IMR-90 (cell line): ENCODE results near the gene MAPKAP1. TPM values are rescaled to one million over a fixed set of nuclear protein-coding genes. Genes with fewer than 3 reads are reported as not detected.

Source experiments
- ATAC-seq: fragments of 200-7000 bp; cut with Tn5 transposase; 2 replicates; pipeline ENCODE4 v1.9.1; 2020; ENCODE audit warnings: low read depth, mild to moderate bottlenecking, moderate library complexity
- BruUV-seq: library from RNA; stranded (reverse); fragments of 400-500 nt; replicated peaks from 2 replicates; lab custom pipeline; 2021; lab: Mats Ljungman, UMichigan
- CTCF ChIA-PET: fragments of 300-600 bp; formaldehyde crosslinking; extraction: SDS; loops from one replicate; lab custom pipeline; 2021; ENCODE audit warnings: antibody characterized with exemption; lab: Yijun Ruan, JAX
- POLR2A ChIA-PET: fragments of 300-600 bp; sonication (Branson Sonifier 250); formaldehyde crosslinking; loops from one replicate; lab custom pipeline; 2022; ENCODE audit warnings: antibody characterized with exemption; ENCODE audit not compliant: unreplicated experiment; lab: Charles Lee
- DNase-seq: peaks from one replicate; pipeline ENCODE4 v3.0.0; 2013
- H2AFZ ChIP-seq: replicated peaks from 2 replicates; pipeline ENCODE3; 2013; ENCODE audit warnings: low read length, mild to moderate bottlenecking; ENCODE audit not compliant: poor library complexity
- H2AK5ac ChIP-seq: 2 replicates; pipeline ENCODE4 v1.6.1; 2013; ENCODE audit warnings: low read depth, low read length, inconsistent platforms
- H2AK9ac ChIP-seq: replicated peaks from 2 replicates; pipeline ENCODE3; 2013; ENCODE audit warnings: mild to moderate bottlenecking, low read depth, low read length, moderate library complexity; ENCODE audit not compliant: poor library complexity
- H2BK120ac ChIP-seq: 2 replicates; pipeline ENCODE4 v1.6.1; 2013; ENCODE audit warnings: low read depth, low read length, inconsistent platforms
- H2BK15ac ChIP-seq: 3 replicates; pipeline ENCODE4 v1.6.1; 2013; ENCODE audit warnings: low read depth, low read length, inconsistent platforms
- H2BK20ac ChIP-seq: 2 replicates; pipeline ENCODE4 v1.6.1; 2013; ENCODE audit warnings: low read depth, mild to moderate bottlenecking, inconsistent platforms, low read length, moderate library complexity
- H2BK5ac ChIP-seq: 2 replicates; pipeline ENCODE4 v1.6.1; 2013; ENCODE audit warnings: mild to moderate bottlenecking, low read depth, low read length, inconsistent platforms; ENCODE audit not compliant: poor library complexity, severe bottlenecking
- H3K14ac ChIP-seq: replicated peaks from 2 replicates; pipeline ENCODE4 v1.6.1; 2013; ENCODE audit warnings: low read depth, low read length, inconsistent platforms
- H3K18ac ChIP-seq: 2 replicates; pipeline ENCODE4 v1.6.1; 2013; ENCODE audit warnings: low read depth, low read length, control low read depth
- H3K23ac ChIP-seq: 2 replicates; pipeline ENCODE4 v1.6.1; 2013; ENCODE audit warnings: low read depth, low read length, inconsistent platforms
- H3K27ac ChIP-seq: 2 replicates; pipeline ENCODE4 v1.5.1; 2013; ENCODE audit warnings: mild to moderate bottlenecking, control low read depth, low read length; ENCODE audit not compliant: insufficient read depth
- H3K27me3 ChIP-seq: 2 replicates; pipeline ENCODE4 v1.6.1; 2013; ENCODE audit warnings: low read length; ENCODE audit not compliant: control insufficient read depth, insufficient read depth
- H3K36me3 ChIP-seq: 2 replicates; pipeline ENCODE4 v1.6.1; 2013; ENCODE audit warnings: low read length, mixed read lengths; ENCODE audit not compliant: control insufficient read depth, insufficient read depth
- H3K4ac ChIP-seq: 2 replicates; pipeline ENCODE4 v1.6.1; 2013; ENCODE audit warnings: low read depth, low read length, inconsistent platforms
- H3K4me1 ChIP-seq: 2 replicates; pipeline ENCODE4 v1.6.1; 2013; ENCODE audit warnings: low read length, mixed read lengths; ENCODE audit not compliant: control insufficient read depth, insufficient read depth
- H3K4me2 ChIP-seq: 2 replicates; pipeline ENCODE4 v1.6.1; 2013; ENCODE audit warnings: low read depth, mild to moderate bottlenecking, control low read depth, low read length, moderate library complexity
- H3K4me3 ChIP-seq: 2 replicates; pipeline ENCODE4 v1.5.1; 2013; ENCODE audit warnings: low read depth, mild to moderate bottlenecking, control low read depth, low read length, moderate library complexity; ENCODE audit not compliant: insufficient read depth
- H3K56ac ChIP-seq: 2 replicates; pipeline ENCODE4 v1.6.1; 2013; ENCODE audit warnings: low read length, inconsistent platforms; ENCODE audit not compliant: insufficient read depth; ENCODE audit errors: extremely low read depth
- H3K79me1 ChIP-seq, 2 experiments: 2 replicates each; pipeline ENCODE4 v1.6.1; 2013; ENCODE audit warnings: low read length in 2 of 2, inconsistent platforms in 1 of 2, low read depth in 1 of 2
- H3K9ac ChIP-seq: 2 replicates; pipeline ENCODE4 v1.6.1; 2013; ENCODE audit warnings: low read depth, low read length, control low read depth
- H3K9me1 ChIP-seq: 2 replicates; pipeline ENCODE4 v1.6.1; 2013; ENCODE audit warnings: low read length, inconsistent platforms; ENCODE audit not compliant: insufficient read depth
- H3K9me3 ChIP-seq: 2 replicates; pipeline ENCODE4 v1.6.1; 2013; ENCODE audit warnings: low read length; ENCODE audit not compliant: control insufficient read depth, insufficient read depth
- H4K20me1 ChIP-seq: 2 replicates; pipeline ENCODE4 v1.6.1; 2013; ENCODE audit warnings: low read length, inconsistent platforms; ENCODE audit not compliant: insufficient read depth
- H4K5ac ChIP-seq: 2 replicates; pipeline ENCODE4 v1.6.1; 2013; ENCODE audit warnings: mild to moderate bottlenecking, low read depth, low read length, control low read depth
- H4K8ac ChIP-seq, 2 experiments: 2 replicates each; pipeline ENCODE4 v1.6.1; 2013; ENCODE audit warnings: low read depth in 2 of 2, low read length in 2 of 2, control low read depth in 1 of 2, inconsistent platforms in 1 of 2
- H4K91ac ChIP-seq: 2 replicates; pipeline ENCODE4 v1.6.1; 2013; ENCODE audit warnings: low read depth, low read length, inconsistent platforms; ENCODE audit not compliant: insufficient read depth
- BHLHE40 ChIP-seq: fragments of 150-350 bp; IDR thresholded peaks from 2 replicates; pipeline ENCODE4 v1.6.1; 2016; ENCODE audit warnings: mild to moderate bottlenecking, low read depth, low read length
- CEBPB ChIP-seq: IDR thresholded peaks from 2 replicates; pipeline ENCODE4 v1.6.1; 2012; ENCODE audit warnings: low read depth, low read length, improper control_type of control experiment
- CHD1 ChIP-seq: IDR thresholded peaks from 2 replicates; pipeline ENCODE4 v1.6.1; 2012; ENCODE audit warnings: low read depth, low read length, improper control_type of control experiment
- CTCF ChIP-seq: conservative IDR thresholded peaks from 2 replicates; pipeline ENCODE4 v1.5.1; 2012; ENCODE audit warnings: mild to moderate bottlenecking, low read depth, low read length, improper control_type of control experiment
- FOS ChIP-seq: fragments of 150-350 bp; IDR thresholded peaks from 2 replicates; pipeline ENCODE4 v1.6.1; 2016; ENCODE audit warnings: low read depth, low read length
- MAZ ChIP-seq: IDR thresholded peaks from 2 replicates; pipeline ENCODE4 v1.6.1; 2012; ENCODE audit warnings: low read depth, mild to moderate bottlenecking, low read length, improper control_type of control experiment, moderate library complexity, borderline replicate concordance
- NFE2L2 ChIP-seq: fragments of 150-350 bp; IDR thresholded peaks from 2 replicates; pipeline ENCODE4 v1.6.1; 2016; ENCODE audit warnings: low read depth, mild to moderate bottlenecking, low read length
- POLR2A ChIP-seq: IDR thresholded peaks from 2 replicates; pipeline ENCODE4 v1.6.1; 2012; ENCODE audit warnings: mild to moderate bottlenecking, low read depth, low read length
- RAD21 ChIP-seq: IDR thresholded peaks from 2 replicates; pipeline ENCODE4 v1.6.1; 2012; ENCODE audit warnings: low read length, improper control_type of control experiment
- RCOR1 ChIP-seq: IDR thresholded peaks from 2 replicates; pipeline ENCODE4 v1.6.1; 2012; ENCODE audit warnings: mild to moderate bottlenecking, low read length, improper control_type of control experiment; ENCODE audit not compliant: insufficient replicate concordance
- RFX5 ChIP-seq: IDR thresholded peaks from 2 replicates; pipeline ENCODE4 v1.8.0; 2012; ENCODE audit warnings: low read depth, mild to moderate bottlenecking, low read length, moderate library complexity
- SMC3 ChIP-seq: fragments of 150-350 bp; IDR thresholded peaks from 2 replicates; pipeline ENCODE4 v1.6.1; 2016; ENCODE audit warnings: low read depth, mild to moderate bottlenecking, antibody characterized with exemption, low read length, moderate library complexity
- WGBS, 2 experiments: methylation state at CpG; one replicate each; pipeline versions ENCODE4 v1.1.5 to v1.1.7; 2013; ENCODE audit warnings: missing lambda C conversion rate in 2 of 2; ENCODE audit not compliant: insufficient read length in 1 of 2; ENCODE audit errors: extremely low coverage in 2 of 2; 5-methylcytosine and 5-hydroxymethylcytosine counted together
- dilution Hi-C: fragments of 300-500 bp; cut with HindIII; formaldehyde crosslinking; loops from one replicate; pipeline ENCODE4 v1.14.3; 2018; ENCODE audit warnings: low sequenced_read_pairs; ENCODE audit not compliant: unreplicated experiment
- in situ Hi-C: fragments of 300-500 bp; cut with MboI; formaldehyde crosslinking; loops from 3 replicates; pipeline ENCODE4 v1.14.3; 2019; ENCODE audit warnings: low sequenced_read_pairs, inconsistent platforms, mixed read lengths
- intact Hi-C: fragments of 100-400 bp; cut with micrococcal nuclease; formaldehyde crosslinking; loops from 2 replicates; pipeline ENCODE4 v1.10.0; 2022
- polyA plus RNA-seq, 3 experiments: library from polyadenylated mRNA; depleted of rRNA; stranded (reverse); fragments of >200 nt; gene quantifications; 2 replicates each; pipeline ENCODE4 v1.2.3, GENCODE V29; 2012; ENCODE audit warnings: low replicate concordance in 1 of 3
- total RNA-seq: library from RNA; depleted of rRNA; stranded (reverse); fragments of >200 nt; gene quantifications from 2 replicates; pipeline ENCODE4 v1.2.3, GENCODE V29; 2012

MAPKAP1 gene
- total and polyA plus RNA-seq, 2 of the 4 experiments (the other 2 are of a cell fraction) = 87.2 to 158 TPM

- BruUV-seq = no TSS peak
- Histone ChIP-seq H2AK9ac (peak overlapping the region; percentile 56), H3K4me1 (peaks cover 3% of the 10 kb centered on the region; the same call in 1 of the 2 replicates), H2AFZ (peak overlapping the region; percentile 91), H3K9me3 (peaks cover 2% of the 10 kb centered on the region; the same call in 1 of the 2 replicates), H2BK15ac (no peak overlapping the region), H3K18ac (peak overlapping the region; percentile 46; the same call in 1 of the 2 replicates), H3K27me3 (peaks cover 3% of the 10 kb centered on the region; the same call in 1 of the 2 replicates), H3K14ac (no peak overlapping the region), H4K91ac (no peak overlapping the region), H3K23ac (no peak overlapping the region), H2BK5ac (no peak overlapping the region), H4K5ac (peak overlapping the region; percentile 81; the same call in 1 of the 2 replicates), H3K36me3 (no peaks in the 10 kb centered on the region), H2AK5ac (no peak overlapping the region), H3K9me1 (peaks cover 8% of the 10 kb centered on the region), H3K4me2 (peak overlapping the region; percentile 95), H4K8ac (no peak overlapping the region), H3K4me3 (peak overlapping the region; percentile 82), H3K56ac (no peak overlapping the region), H3K27ac (0 out of 2 replicates have a peak overlapping the region, but pooled peaks have one; percentile 33), H3K4ac (no peak overlapping the region), H3K79me1 (peaks cover 0 to 6% of the 10 kb centered on the region in 2 experiments; a peak in 1 of 4 replicates), H2BK120ac (peak overlapping the region; percentile 26; the same call in 1 of the 2 replicates), H2BK20ac (no peak overlapping the region), H4K20me1 (no peaks in the 10 kb centered on the region), H3K9ac (peak overlapping the region; percentile 73)
- ATAC-seq = peak; percentile 10
- no peak for DNase-seq
- in situ Hi-C loops = loop anchor here (5.0 to 25.0 kb wide), 4 partner anchors 227 to 1080 kb away; no protein-coding TSS in a partner anchor
- TF ChIP-seq CHD1 = no peak
- TF ChIP-seq POLR2A = no peak
- TF ChIP-seq FOS = no peak
- no peak for TF ChIP-seq CEBPB
- TF ChIP-seq RFX5 = no peak
- TF ChIP-seq RAD21 = no peak
- TF ChIP-seq RCOR1 = no peak
- TF ChIP-seq CTCF = no peak
- TF ChIP-seq MAZ = no peak
- TF ChIP-seq BHLHE40 = no peak
- no peak for TF ChIP-seq SMC3
- no peak for TF ChIP-seq NFE2L2
- no CpG with 5 or more reads among the region's 17 CpGs for WGBS, 2 experiments
- dilution Hi-C loops = no loop called here
- ChIA-PET CTCF (interaction anchor here (0.8 to 1.6 kb wide), 3 partner anchors 143 to 991 kb away, joined by 3 to 6 read pairs (median 4); no protein-coding TSS in a partner anchor), POLR2A (no interaction called here)
- intact Hi-C loops = loop anchor here (5.0 to 10.0 kb wide), 3 partner anchors 300 to 1087 kb away; partner anchors contain the start of gene MAPKAP1
Observed at GRCh38 chr9:125407432-125407973, 299.5 kb downstream of the MAPKAP1 start.
